ENCODE data around the gene ASZ1.

Gene ASZ1

GRCh38 chr7:117401293-117402002, 25.8 kb downstream of the ASZ1 start:
- ATAC-seq: no peak

GRCh38 chr7:117399820-117400422, 27.4 kb downstream of the ASZ1 start:
- no peak for ATAC-seq

DNA sequence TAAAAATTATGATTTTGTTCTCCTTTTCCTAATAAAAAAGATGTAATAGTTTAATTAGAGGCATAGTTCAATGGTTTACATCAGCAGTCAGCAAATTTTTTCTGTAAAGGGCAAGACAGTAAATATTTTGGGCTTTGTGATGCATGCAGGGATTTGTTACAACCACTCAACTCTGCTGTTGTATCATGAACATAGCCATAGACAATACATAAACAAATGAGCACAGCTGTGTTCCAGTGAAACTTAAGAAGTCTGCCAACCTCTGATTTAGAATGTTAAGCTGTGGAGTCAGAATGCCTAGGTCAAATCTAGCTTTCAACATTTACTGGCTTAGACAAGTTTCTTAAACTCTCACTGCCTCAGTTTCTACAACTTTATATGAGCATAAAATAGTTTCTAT, 31.6 kb downstream of the ASZ1 start:
- no peak for ATAC-seq

DNA sequence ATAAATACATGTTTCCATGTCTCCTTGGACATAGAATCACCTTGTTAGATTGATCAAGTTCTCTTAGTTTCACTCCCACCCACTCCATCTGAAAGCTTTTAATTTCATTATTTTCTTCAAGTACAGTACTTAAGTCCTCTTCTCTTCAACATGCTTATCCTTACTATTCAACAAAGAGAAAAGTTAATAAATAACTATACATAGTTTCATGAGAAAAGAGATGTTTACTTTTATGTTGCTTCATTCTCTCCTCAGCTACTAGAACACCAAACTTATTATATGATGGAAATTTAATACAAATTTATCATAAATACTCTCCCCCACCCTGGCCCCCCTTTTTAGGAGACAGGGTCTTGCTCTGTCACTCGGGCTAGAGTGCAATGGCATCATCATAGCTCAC, 33.5 kb downstream of the ASZ1 start:
- no peak for ATAC-seq

DNA sequence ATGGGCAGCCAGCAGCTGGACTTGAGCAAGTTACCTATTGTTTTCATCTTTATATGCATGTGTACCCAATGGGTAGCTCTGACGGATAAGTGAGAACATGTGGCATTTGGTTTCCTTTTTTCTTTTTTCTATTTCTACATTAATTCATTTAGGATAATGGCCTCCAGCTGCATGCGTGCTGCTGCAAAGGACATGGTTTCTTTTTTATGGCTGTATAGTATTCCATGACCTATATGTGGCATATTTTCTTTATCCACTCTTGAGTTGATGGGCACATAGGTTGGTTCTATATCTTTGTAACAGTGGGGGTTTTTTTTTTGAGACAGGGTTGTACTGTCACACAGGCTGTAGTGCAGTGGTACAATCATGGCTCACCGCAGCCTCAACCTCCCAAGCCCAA, 37.4 kb downstream of the ASZ1 start:
- ATAC-seq: no peak

- ATAC-seq: no peak
Measured at GRCh38 chr7:117386110-117386706, 41.1 kb downstream of the ASZ1 start.

DNA sequence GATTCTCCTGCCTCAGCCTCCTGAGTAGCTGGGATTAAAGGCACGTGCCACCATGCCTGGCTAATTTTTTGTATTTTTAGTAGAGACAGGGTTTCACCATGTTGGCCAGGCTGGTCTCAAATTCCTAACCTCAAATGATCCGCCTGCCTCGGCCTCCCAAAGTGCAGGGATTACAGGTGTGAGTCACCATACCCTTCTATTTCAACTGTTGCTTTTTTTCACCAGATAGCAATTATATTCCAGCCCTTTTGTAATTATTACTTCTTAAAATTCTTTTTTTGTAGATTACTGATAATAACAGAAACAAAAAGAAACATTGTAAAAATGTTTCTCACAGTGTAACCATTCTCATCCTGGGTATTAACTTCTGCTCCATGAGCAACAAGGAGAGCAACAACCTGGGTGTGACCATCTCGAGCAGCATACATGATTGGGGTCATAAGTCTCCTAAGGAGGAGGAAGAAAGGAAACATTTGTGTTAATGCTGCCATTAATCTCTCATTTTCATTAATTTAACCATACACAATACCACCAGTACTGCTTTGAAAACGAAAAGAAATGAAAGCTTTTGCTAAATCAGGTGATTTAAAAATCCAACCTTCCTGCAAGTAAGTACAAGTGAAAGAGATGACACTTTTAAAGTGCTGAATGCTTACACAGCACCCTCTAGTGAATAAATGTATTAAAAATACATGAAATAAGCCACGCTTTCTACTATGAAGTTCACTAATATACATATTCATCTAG, 41.8 kb downstream of the ASZ1 start:
- ATAC-seq: no peak

GRCh38 chr7:117384688-117385362, 42.5 kb downstream of the ASZ1 start:
- ATAC-seq: no peak

DNA sequence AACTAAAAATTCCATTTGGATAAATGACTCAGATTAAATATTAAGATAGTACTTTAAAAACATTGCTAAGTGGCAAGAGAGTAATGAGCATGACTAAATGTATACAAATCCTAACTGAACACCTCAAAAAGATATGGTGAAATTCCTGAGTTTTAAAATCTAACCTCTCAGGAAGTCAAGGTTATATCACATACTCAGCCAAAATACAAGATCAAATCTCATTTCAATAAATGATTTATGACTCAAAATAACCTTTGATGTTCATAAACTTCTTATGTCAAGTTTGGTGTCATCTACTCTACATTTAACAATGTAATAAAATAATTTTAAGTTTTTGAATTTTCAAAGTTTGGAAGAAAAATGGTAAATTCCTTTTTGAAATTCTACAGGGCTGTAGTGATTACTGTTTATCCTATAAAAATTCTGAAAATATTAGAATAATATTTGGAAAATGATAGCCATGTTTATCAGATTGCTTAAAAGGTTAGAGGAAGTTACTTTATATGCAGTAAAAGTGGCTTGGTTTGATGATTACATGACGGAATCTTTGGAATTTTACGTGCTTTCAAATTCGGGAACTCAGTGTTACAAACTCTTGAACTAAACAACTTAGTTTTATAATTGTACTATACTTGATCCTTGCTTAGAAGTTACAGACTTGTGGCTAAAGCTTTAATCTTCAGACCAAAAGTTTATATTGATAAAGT, 43.7 kb downstream of the ASZ1 start:
- no peak for ATAC-seq

- ATAC-seq: no peak
Measured at GRCh38 chr7:117383046-117383445, 44.2 kb downstream of the ASZ1 start.

- ATAC-seq: no peak
Measured at GRCh38 chr7:117381362-117381761, 45.9 kb downstream of the ASZ1 start.

- ATAC-seq: no peak
Measured at GRCh38 chr7:117375380-117375779, 51.9 kb downstream of the ASZ1 start.

DNA sequence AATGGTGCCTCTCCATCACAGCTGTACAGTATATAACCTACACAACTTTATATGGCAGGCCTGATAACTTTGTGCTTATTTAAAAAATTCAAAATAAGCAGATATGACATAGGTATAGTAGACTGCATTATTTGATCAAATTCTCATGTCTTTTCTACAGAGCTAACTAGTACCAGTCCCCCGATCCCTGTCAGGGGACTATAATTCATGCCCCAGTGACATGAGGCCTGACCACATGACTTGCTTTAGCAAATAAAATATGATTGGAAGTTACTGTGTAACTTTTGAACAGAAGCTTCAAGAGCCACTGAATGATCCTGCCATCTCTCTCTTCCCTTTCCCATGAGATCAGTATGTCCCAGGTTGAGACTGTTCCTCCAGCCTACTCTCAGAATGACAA, 55.2 kb downstream of the ASZ1 start:
- no peak for ATAC-seq

DNA sequence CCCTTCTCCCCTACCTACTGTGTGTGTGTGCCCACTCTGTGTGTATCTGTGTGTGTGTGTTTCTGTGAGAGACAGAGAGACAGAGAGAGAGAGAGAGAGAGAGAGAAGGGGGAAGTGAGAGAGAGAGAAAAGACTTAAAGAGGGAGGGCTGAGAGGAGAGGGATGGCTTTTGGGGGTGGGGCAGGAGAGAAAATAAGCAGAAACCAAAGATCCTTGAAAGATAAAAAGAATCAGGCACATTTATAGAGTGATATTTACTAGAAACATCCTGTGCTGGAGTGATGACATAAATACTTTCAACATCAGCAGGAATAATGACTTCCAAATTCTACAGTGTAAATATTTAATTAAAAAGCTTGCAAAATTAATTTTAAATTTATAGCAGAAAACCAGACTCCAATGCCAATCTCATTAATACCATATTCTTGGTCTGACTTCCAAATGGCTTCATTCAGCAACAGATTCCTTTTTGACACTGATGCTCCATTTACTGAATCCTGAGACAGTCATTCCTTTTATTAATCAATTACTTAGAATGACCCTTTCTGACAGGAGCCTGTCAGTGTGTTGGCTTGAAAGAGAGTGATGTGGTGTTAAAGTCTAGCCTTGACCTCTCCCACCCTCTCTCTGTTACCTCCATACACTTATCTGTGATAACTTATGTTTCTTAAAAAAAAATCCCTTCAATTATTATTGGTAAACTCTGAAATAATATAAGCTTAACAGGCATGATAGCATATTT, 62.8 kb downstream of the ASZ1 start:
- ATAC-seq: no peak

DNA sequence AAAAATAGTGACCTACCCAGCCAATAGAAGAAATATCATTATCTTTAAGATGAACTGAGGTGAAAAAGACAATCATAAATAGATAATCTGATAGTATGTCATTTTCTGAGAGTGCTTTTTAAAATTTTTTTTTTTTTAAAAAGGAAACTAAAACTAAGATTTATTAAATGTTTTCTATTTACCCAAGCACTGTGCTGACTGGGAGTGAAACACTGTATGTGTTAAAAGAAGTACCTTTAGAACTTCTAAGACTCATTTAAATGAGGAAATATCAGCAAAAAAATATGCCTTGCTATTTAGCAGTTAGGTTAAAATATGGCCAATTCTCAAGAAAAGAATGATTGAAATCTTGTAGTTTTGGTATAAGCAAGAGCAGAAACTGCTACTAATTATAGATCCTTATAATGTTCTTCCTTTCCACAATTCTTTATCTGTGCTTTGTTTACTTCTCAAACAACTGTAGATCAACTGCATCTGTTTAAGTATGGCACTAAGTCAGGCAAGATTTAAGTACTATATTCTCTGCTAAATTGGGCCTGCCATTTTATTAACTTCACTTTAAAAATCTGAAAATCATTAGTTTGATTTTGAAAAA, 64.9 kb downstream of the ASZ1 start:
- ATAC-seq: no peak

GRCh38 chr7:117350027-117350426, 77.3 kb downstream of the ASZ1 start:
- ATAC-seq: no peak

GRCh38 chr7:117349570-117349969, 77.7 kb downstream of the ASZ1 start:
- no peak for ATAC-seq

DNA sequence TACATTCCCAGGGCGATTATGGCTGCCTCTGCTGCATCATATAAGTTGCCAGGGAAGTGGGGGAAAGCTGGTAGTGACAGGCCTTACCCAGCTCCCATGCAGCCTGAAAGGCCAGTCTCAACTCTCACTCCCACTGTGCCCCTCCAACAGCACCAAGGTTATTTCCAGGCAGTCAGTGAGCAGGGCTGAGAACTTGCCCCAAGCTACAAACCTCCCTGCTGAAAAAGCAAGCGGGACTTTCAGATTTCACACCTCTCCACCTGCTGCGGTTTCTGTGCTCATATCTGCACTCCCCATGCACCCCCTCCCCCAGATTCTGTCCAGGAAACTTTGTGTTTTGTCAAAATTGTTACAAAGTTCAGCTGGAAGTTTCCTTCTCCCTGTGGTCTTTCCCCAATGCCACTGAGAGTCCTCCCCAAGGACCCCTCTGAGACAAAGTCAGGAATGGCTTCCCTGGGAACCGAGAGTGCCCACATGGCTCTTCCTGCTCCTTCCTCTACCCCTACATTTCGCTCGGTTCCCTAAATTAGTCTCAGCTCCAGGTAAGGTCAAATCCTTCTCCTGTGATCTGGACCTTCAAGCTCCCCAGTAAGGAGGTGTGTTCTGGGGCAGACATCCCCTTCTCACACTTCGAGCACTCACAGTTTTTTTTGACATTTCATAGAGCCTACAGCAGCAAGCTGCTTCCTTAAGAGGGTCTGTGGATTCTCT, 79.2 kb downstream of the ASZ1 start:
- no peak for ATAC-seq

DNA sequence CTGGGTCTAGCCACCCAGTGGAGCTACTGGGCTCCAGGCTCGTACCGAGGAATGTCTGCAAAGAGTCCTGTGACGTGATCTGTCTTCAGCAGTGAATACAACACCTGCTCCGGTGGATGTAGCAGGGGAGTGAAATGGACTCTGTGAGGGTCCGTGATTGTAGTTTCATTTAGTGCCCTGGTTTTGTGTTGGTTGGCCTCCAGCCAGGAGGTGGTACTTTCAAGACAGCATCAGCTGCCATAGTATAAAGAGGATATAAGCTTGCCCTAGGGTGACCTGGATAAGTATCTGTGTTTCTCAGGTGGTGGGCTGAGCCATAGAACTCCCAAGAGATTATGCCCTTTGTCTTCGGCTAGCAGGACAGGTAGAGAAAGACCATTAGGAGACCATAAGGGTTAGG, 79.8 kb downstream of the ASZ1 start:
- no peak for ATAC-seq

DNA sequence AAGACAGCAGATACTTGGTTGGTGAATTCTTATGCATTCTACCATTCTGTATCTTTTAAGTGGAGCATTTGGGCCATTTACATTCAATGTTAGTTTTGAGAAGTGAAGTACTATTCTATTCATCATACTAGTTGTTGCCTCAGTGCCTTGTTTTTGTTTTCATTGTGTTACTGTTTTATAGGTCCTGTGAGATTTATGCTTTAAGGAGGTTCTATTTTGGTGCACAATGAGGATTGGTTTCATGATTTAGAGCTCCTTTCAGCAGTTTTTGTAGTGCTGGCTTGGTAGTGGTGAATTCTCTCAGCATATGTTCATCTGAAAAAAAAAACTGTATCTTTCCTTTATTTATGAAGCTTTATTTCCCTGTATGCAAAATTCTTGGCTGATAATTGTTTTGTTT, 81.1 kb downstream of the ASZ1 start:
- no peak for ATAC-seq

DNA sequence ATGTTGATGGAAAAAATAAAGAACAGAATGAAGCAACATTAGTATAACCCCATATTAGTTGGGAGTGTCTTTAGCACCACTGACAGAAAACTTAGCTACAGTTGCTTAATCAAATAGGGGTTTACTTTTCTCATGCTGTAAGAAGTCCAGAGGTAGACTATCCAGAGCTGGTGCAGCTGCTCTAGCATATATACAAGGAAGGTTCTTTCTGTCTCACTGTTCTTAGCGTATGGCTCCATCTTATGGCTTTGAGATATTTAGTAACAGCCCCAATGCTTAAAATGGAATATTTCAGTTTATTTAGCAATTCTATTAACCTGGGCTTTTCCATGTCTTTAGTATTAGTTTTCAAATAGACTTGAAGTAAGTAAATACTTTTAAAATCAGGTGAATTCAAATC, 89.3 kb downstream of the ASZ1 start:
- no peak for ATAC-seq

All from activated CD4-positive, CD25-positive, alpha-beta regulatory T cell treated with anti-CD3 and anti-CD28 coated beads, Interleukin-2, amount 50 U/mL, for 24 hours (primary cell).